Stimulated activated CD4-positive, alpha-beta T cell treated with anti-CD3 and anti-CD28 coated beads, TNF-alpha, amount 100 ng/mL, for 1 hour (primary cell): ENCODE data around the gene PNPT1.
"Not testable (repeated sequence)": the region's sequence is repeated elsewhere in the genome, so short reads cannot be mapped to it uniquely, and the experiment has no call there.

ENCODE experiments used
- DNase-seq, 3 donors: peaks; one replicate each; pipeline ENCODE4 v3.0.0-alpha.2; 2020; ENCODE audit warnings: low read depth in 3 of 3, low spot score in 1 of 3

The PNPT1 gene

DNA sequence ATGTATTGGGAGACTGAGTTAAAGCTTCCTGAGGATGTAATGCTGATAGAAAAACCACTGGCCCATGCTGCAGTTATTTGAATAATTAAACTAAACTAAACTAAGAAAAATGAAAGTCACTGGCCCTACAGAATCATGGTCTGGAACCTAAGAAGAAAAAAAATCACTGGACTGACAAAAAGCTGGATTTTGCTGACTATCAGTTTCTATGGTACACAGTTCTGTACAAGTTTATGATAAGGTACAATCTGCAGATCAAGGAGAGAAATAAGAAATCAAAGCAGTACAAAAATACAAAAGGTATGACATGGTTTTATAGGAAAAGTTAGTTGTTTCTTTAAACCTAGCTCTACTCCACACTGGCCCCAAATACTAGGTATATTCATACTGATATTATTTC is 91.8 kb downstream of the PNPT1 start:
- no peak for DNase-seq

DNA sequence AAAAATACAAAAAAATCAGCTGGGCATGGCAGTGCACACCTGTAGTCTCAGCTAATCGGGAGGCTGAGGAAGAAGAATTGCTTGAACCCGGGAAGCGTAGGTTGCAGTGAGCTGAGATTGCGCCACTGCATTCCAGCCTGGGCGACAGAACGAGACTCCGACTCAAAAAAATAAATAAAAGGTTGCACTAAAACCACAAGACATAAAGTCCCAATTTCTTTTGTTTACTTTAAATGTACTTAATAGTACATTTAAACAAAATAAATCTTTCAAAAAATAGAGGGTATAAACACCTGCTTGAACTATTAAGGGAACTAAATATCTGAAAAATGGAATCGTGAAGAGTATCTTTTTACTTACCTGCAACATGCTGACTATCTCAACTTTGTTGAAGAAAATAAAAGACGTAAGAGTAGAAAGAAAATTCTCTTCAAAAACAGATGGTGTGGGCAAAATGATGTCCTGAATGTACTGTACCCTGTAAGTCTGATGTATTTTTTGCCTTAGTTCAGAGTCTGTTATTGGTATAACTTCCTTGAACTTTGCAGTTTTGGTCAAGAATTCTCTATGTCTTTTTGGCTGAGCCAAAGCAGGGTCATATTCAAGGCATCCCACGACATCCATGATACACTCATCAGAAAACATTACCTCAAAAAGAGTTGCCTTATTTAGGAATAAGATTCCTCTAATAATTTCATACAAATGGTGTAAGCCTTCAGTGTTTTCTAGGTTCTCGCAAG is 95.4 kb downstream of the PNPT1 start:
- DNase-seq, result no peak

DNA sequence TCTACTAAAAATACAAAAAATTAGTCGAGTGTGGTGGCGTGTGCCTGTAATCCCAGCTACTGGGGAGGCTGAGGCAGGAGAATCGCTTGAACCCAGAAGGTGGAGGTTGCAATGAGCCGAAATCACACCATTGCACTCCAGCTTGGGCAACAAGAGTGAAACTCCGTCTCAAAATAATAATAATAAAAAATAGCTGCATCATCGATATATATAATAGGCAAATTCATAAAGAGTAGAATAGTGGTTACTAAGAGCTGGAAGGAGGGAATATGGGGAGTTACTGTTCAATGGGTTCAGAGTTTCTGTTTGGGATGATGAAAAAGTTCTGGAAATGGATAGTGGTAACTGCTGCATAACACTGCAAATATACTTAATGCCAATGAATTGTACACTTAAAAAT is 96.8 kb downstream of the PNPT1 start:
- DNase-seq, result not testable (repeated sequence)

DNA sequence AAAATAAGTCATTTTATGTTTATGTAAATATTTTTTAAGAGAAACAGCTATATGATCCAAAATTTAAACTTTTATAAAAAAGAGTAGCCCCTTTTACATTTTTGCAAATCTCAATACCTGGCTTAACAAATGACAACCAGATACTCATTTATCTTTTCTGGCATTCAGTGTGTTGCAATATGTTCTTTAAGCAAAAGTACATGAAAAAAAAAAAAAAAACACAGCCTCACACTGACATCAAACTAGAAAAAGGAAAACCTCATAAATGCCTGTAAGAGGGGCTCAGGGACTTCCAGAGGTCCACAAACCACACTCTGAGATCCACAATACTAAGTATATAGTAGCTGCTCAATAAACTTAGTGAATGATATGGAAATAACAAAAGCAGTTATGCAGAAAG is 98.1 kb downstream of the PNPT1 start:
- DNase-seq, result no peak

DNA sequence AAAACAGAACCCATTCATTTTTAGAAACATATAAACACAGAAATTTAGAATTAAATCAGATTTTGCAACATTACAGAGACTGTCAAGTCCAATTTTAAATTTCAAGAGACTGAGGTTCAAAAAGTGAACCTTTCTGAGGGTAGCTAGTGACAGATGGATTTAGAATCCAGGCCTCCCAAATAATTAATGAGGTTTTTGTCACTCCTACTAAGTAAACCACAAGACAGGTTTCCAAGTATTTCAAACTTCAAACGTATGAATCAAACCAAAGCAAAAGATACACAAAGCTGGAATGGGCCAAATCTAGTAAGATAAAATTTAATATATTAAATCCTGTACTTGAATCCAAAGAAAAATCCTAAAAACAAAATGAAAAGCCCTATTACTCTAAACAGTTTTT is 101.5 kb downstream of the PNPT1 start:
- no peak for DNase-seq

DNA sequence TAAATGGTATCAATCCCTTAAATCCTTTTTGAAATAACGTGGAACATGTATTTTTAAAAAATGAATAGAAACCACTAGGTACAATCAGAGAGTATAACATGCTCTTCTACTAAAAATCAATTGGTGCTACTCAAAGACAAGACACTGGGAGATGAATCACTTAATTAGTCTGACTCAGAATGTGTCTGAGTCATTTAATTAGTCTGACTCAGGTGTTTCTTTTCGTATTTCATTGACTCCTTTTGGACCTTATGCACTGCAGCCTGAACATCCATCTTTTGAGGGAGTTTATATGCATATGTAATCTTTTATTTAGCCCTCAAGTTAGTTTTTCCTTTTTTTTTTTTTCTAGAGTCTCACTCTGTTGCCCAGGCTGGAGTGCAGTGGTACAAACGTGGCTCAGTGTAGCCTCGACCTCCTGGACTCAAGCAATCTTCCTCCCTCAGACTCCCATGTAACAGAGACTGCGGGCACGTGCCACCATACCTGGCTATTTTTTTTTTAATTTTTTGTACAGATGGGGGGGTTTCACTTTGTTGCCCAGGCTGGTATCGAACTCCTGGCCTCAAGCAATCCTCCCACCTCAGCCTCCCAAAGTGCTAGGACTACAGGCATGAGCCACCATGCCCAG is 102.7 kb downstream of the PNPT1 start:
- DNase-seq, result no peak

DNA sequence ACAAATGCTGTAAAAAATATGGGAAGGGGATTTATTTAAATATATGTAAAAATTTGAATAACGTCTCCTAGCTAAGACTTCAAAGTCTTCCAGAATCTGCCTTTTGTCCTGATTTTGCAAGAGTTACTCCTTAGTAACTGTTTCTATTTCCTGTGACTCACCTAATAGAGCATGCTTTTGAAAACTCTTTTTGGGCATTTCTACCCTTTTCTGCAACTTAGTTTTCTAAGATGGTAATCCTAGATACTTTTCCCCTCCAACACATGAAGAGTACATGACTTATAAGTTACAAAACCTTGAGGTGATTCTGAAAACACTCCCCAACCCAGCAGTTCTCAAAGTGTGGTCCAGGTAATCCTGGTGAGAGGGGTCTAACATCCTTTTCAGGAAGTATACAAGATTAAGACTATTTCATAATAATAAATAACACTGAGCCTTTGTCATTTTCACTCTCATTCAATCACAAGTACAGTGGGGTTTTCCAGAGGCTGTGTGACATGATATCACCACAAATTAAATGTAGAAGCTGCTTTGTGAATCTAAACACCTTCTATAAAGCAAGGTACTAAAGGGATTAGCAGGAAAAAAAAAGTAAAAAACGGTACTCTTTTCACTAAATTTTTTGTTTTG is 108.1 kb downstream of the PNPT1 start:
- no peak for DNase-seq
